NT2/D1 (cell line): Measurements from ENCODE around the gene LHFPL3.

Experiments used
- DNase-seq: peaks from one replicate; pipeline ENCODE4 v3.0.0-alpha.2; 2011; ENCODE audit warnings: low read depth, low spot score
- H3K27me3 ChIP-seq: 2 replicates; pipeline ENCODE4 v1.6.0; 2011; ENCODE audit warnings: mild to moderate bottlenecking; ENCODE audit not compliant: insufficient read length, insufficient read depth
- H3K36me3 ChIP-seq: 2 replicates; pipeline ENCODE4 v1.6.1; 2011; ENCODE audit warnings: mild to moderate bottlenecking, low read length, mixed read lengths; ENCODE audit not compliant: insufficient read depth, insufficient read length
- H3K4me1 ChIP-seq: 2 replicates; pipeline ENCODE4 v1.5.1; 2011; ENCODE audit not compliant: insufficient read depth, insufficient read length
- H3K4me3 ChIP-seq: 2 replicates; pipeline ENCODE4 v1.5.1; 2011; ENCODE audit warnings: low read depth; ENCODE audit not compliant: insufficient read length
- H3K9ac ChIP-seq: 2 replicates; pipeline ENCODE4 v1.6.0; 2011; ENCODE audit warnings: low read depth; ENCODE audit not compliant: insufficient read length
- H3K9me3 ChIP-seq: 2 replicates; pipeline ENCODE4 v1.5.1; 2011; ENCODE audit warnings: mild to moderate bottlenecking, low read length; ENCODE audit not compliant: insufficient read depth
- SUZ12 ChIP-seq: IDR thresholded peaks from 2 replicates; pipeline ENCODE4 v1.6.1; 2011; ENCODE audit not compliant: insufficient read length, insufficient read depth; ENCODE audit errors: extremely low read depth
- YY1 ChIP-seq: IDR thresholded peaks from 2 replicates; pipeline ENCODE4 v1.6.1; 2011; ENCODE audit not compliant: insufficient read length, insufficient read depth
- ZNF274 ChIP-seq: IDR thresholded peaks from 2 replicates; pipeline ENCODE4 v1.6.1; 2011; ENCODE audit warnings: mild to moderate bottlenecking, low read depth, low read length

Gene LHFPL3

DNA sequence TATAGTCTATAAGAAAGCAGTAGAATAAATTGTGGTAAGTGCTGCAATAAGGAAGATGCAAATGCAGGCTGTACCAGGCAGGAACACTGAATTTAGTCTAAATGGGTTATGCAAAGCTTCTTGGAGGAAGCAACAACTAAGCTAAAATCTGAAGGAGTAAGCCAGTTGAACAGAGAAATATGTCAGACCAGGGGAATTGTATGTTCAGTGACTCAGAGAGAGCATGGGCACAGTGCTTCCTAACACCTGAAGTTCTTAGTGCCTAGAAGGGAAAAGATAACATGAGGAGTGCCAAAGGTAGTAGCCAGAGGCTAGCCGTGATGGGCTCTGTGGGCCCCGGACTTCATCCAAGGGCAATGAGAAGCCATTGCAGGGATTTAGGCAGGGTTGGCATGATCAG lies 481.5 kb downstream of the LHFPL3 start:
- no peaks in the 10 kb centered on the region for H3K4me1 ChIP-seq
- H3K36me3 ChIP-seq = no peaks in the 10 kb centered on the region
- no peak overlapping the region for H3K9ac ChIP-seq
- no peaks in the 10 kb centered on the region for H3K27me3 ChIP-seq
- no peak overlapping the region for H3K4me3 ChIP-seq
- no peaks in the 10 kb centered on the region for H3K9me3 ChIP-seq
- no peak for TF ChIP-seq SUZ12
- no peak for TF ChIP-seq ZNF274
- no peak for TF ChIP-seq YY1
- DNase-seq = no peak

GRCh38 chr7:104814126-104814525 lies 485.7 kb downstream of the LHFPL3 start:
- DNase-seq = no peak
- H3K9me3 ChIP-seq = no peaks in the 10 kb centered on the region
- TF ChIP-seq ZNF274 (no peak), SUZ12 (no peak), YY1 (no peak)

GRCh38 chr7:104814671-104815400 lies 486.4 kb downstream of the LHFPL3 start:
- DNase-seq = no peak
- Histone ChIP-seq H3K27me3 (no peaks in the 10 kb centered on the region), H3K9me3 (no peaks in the 10 kb centered on the region), H3K4me1 (no peaks in the 10 kb centered on the region), H3K4me3 (no peak overlapping the region), H3K36me3 (no peaks in the 10 kb centered on the region), H3K9ac (no peak overlapping the region)
- TF ChIP-seq SUZ12 = no peak
- TF ChIP-seq ZNF274 = no peak
- TF ChIP-seq YY1 = no peak

More at GRCh38 chr7:104814126-104814525, 485.7 kb downstream of the LHFPL3 start:
- Histone ChIP-seq H3K9ac (no peak overlapping the region), H3K27me3 (no peaks in the 10 kb centered on the region), H3K4me1 (no peaks in the 10 kb centered on the region), H3K4me3 (no peak overlapping the region), H3K36me3 (no peaks in the 10 kb centered on the region)

GRCh38 chr7:104816537-104816936 lies 488.1 kb downstream of the LHFPL3 start:
- no peaks in the 10 kb centered on the region for H3K36me3 ChIP-seq
- no peak overlapping the region for H3K4me3 ChIP-seq
- no peak overlapping the region for H3K9ac ChIP-seq
- H3K9me3 ChIP-seq = no peaks in the 10 kb centered on the region
- no peaks in the 10 kb centered on the region for H3K27me3 ChIP-seq
- H3K4me1 ChIP-seq = no peaks in the 10 kb centered on the region
- TF ChIP-seq ZNF274 (no peak), YY1 (no peak), SUZ12 (no peak)
- no peak for DNase-seq

DNA sequence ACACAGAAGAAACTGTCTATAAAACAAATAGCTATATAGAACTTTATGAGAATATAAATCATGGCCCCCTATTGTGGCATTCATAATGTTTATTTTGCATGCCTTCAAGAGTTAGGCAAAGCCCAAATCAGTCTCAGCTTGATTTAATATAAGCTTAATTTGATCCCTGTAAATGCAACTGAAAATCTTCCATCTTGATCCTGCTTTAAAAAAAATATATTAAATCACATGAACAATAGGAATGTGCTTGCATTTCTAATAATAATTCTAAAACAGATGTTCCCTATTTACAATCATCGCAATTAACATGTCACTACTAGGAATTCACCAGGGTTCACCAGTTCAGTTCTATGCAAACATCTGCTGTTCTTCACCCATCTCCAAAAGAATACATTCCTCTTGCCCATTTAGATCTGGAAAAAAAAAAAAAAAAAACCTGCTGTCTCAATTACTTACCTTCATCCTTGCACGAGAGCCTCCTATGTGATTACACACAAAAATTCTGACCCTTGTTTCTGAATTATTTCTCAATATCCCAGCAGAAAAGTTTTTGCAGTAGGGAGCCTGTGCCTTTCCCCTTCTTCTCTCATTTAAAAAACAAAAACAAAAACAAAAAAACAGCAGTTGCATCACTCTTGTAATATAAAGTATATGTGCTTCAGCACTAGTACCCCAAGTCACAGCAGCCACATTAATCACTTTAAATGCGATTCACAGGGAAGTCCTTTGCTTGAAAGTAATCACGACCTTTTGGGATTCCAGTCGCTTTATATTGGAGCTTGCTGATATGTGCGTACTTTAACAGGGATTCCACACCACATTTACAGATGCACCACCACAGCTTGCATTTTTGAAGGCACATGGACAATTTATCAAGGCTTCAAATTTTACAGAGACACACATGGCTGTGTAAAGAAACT lies 490.8 kb downstream of the LHFPL3 start:
- Histone ChIP-seq H3K4me1 (no peaks in the 10 kb centered on the region), H3K9ac (no peak overlapping the region), H3K36me3 (no peaks in the 10 kb centered on the region), H3K4me3 (no peak overlapping the region), H3K27me3 (no peaks in the 10 kb centered on the region), H3K9me3 (no peaks in the 10 kb centered on the region)
- TF ChIP-seq YY1 = no peak
- no peak for TF ChIP-seq ZNF274
- no peak for TF ChIP-seq SUZ12
- DNase-seq = no peak

- Histone ChIP-seq H3K4me3 (no peak overlapping the region), H3K36me3 (no peaks in the 10 kb centered on the region), H3K9ac (no peak overlapping the region), H3K27me3 (no peaks in the 10 kb centered on the region), H3K4me1 (no peaks in the 10 kb centered on the region), H3K9me3 (no peaks in the 10 kb centered on the region)
- DNase-seq = no peak
- TF ChIP-seq YY1 (no peak), SUZ12 (no peak), ZNF274 (no peak)
Measured at GRCh38 chr7:104820836-104821535, 492.6 kb downstream of the LHFPL3 start.
